Measurements from ENCODE around the gene CZIB. TPM values are rescaled to one million over a fixed set of nuclear protein-coding genes. Genes with fewer than 3 reads are reported as not detected.

The CZIB gene
- total and polyA plus RNA-seq, 2 of the 8 experiments (the other 6 are each of a cell fraction or from before 2014, with no cell fraction given), result 46.5 to 48.0 TPM

DNA sequence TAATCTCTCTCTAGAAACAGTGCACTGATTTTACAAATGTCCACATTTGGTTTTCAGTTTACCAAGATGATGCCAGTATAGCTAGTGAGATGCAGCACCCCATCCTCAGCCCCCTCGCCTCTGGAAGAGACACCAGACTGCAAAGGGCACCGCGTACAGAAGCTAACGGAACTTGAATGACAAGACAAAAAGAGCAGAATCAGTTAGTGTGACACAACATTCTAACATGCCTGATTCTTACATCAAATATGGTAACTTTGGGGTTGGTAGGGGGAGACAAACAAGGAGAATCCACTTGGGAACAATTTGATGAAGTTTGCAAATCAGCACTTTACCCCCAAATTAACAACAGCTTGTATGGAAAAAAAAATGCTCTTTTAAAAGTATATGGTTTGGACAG lies 21.9 kb upstream of the CZIB start (continued):
- TF ChIP-seq, protein P1, sequence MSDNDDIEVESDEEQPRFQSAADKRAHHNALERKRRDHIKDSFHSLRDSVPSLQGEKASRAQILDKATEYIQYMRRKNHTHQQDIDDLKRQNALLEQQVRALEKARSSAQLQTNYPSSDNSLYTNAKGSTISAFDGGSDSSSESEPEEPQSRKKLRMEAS (IDR thresholded peaks at IDR 0.05), result no peak
- TF ChIP-seq EGR1 (IDR thresholded peaks at IDR 0.05; ENCODE audit: borderline replicate concordance, low read depth, low read length), result no peak
- no peak for TF ChIP-seq CTBP2 (IDR thresholded peaks at IDR 0.05; ENCODE audit: borderline replicate concordance, insufficient read depth, insufficient read length, low read length)
- no peak for TF ChIP-seq RFX5 (IDR thresholded peaks at IDR 0.05; ENCODE audit: borderline replicate concordance, low read depth, low read length)
- no peak for TF ChIP-seq TCF12 (IDR thresholded peaks at IDR 0.05; ENCODE audit: low read depth, low read length)
